Activated CD4-positive, alpha-beta memory T cell treated with anti-CD3 and anti-CD28 coated beads for 36 hours (primary cell): ENCODE data around the gene GMNN. TPM values are rescaled to one million over a fixed set of nuclear protein-coding genes. Genes with fewer than 3 reads are reported as not detected.
A peak's percentile ranks its signal among the peaks of the same experiment; 100 is the strongest.
"Not testable (repeated sequence)": the region's sequence is repeated elsewhere in the genome, so short reads cannot be mapped to it uniquely, and the experiment has no call there.

Experiments
- CTCF ChIA-PET: fragments of 350-600 bp; sonication (Branson Sonifier 250); formaldehyde crosslinking; loops from one replicate; lab custom pipeline; 2021; ENCODE audit warnings: antibody characterized with exemption, inconsistent platforms; lab: Charles Lee
- POLR2A ChIA-PET: fragments of 350-600 bp; sonication (Branson Sonifier 250); formaldehyde crosslinking; loops from one replicate; lab custom pipeline; 2021; ENCODE audit warnings: antibody characterized with exemption; lab: Charles Lee
- DNase-seq: peaks from one replicate; pipeline ENCODE4 v3.0.0-alpha.2; 2020
- H3K27ac Mint-ChIP-seq: one replicate; pipeline ENCODE4 v1.8.0; 2021; ENCODE audit warnings: mixed read lengths
- H3K27me3 Mint-ChIP-seq: one replicate; pipeline ENCODE4 v1.8.0; 2021; ENCODE audit warnings: mixed read lengths
- H3K36me3 Mint-ChIP-seq: one replicate; pipeline ENCODE4 v1.8.0; 2021; ENCODE audit warnings: mixed read lengths
- H3K4me1 Mint-ChIP-seq: one replicate; pipeline ENCODE4 v1.8.0; 2021; ENCODE audit warnings: low read depth, mixed read lengths
- H3K4me3 Mint-ChIP-seq: one replicate; pipeline ENCODE4 v1.8.0; 2021; ENCODE audit warnings: mild to moderate bottlenecking, mixed read lengths
- H3K9me3 Mint-ChIP-seq: one replicate; pipeline ENCODE4 v1.8.0; 2021; ENCODE audit warnings: mixed read lengths
- intact Hi-C: fragments of 100-400 bp; cut with micrococcal nuclease; formaldehyde crosslinking; loops from one replicate; pipeline ENCODE4 v1.15.1; 2023
- total RNA-seq, 2 experiments: library from RNA; stranded (reverse); gene quantifications; one replicate each; pipeline ENCODE4 v1.2.3, GENCODE V29; 2021

GMNN gene
- total RNA-seq, 2 experiments from 2014 or later: 76.5 to 77.4 TPM

- H3K27me3 Mint-ChIP-seq: no peaks in the 10 kb centered on the region
- H3K9me3 Mint-ChIP-seq: no peaks in the 10 kb centered on the region
- H3K4me1 Mint-ChIP-seq: peaks cover 5% of the 10 kb centered on the region
- H3K27ac Mint-ChIP-seq: no peak overlapping the region
- intact Hi-C loops: loop anchor here (10.0 kb wide), 1 partner anchor 479 kb away; no protein-coding TSS in a partner anchor
- CTCF ChIA-PET: interaction anchor here (7.1 kb wide), 1 partner anchor 181 kb away, joined by 117 read pairs; no protein-coding TSS in a partner anchor
- no peak overlapping the region for H3K4me3 Mint-ChIP-seq
- H3K36me3 Mint-ChIP-seq: no peaks in the 10 kb centered on the region
- DNase-seq: no peak
- POLR2A ChIA-PET: no interaction called here
These were observed 11.2 kb upstream of the GMNN start for GRCh38 chr6:24763578-24763977.

GRCh38 chr6:24764833-24765828 is 9.6 kb upstream of the GMNN start:
- H3K4me1 Mint-ChIP-seq, DNase-seq, H3K27ac Mint-ChIP-seq, H3K4me3 Mint-ChIP-seq, H3K36me3 Mint-ChIP-seq, POLR2A ChIA-PET, H3K27me3 Mint-ChIP-seq, H3K9me3 Mint-ChIP-seq: not testable (repeated sequence)
- intact Hi-C loops: loop anchor here (5.0 to 10.0 kb wide), 2 partner anchors 333 to 480 kb away; no protein-coding TSS in a partner anchor
- CTCF ChIA-PET: interaction anchor here (0.6 to 7.1 kb wide), 9 partner anchors 51 to 482 kb away, joined by 3 to 117 read pairs (median 3); partner anchors contain the start of genes ACOT13 and TDP2

- H3K4me1 Mint-ChIP-seq, DNase-seq, H3K27ac Mint-ChIP-seq, POLR2A ChIA-PET, H3K9me3 Mint-ChIP-seq, H3K27me3 Mint-ChIP-seq, H3K4me3 Mint-ChIP-seq, H3K36me3 Mint-ChIP-seq: not testable (repeated sequence)
- intact Hi-C loops: loop anchor here (1.0 to 10.0 kb wide), 5 partner anchors 47 to 481 kb away; partner anchors contain the start of gene C6orf62
- CTCF ChIA-PET: interaction anchor here (0.7 to 7.1 kb wide), 10 partner anchors 52 to 483 kb away, joined by 3 to 117 read pairs (median 3); partner anchors contain the start of genes ACOT13 and TDP2
These were observed 8.8 kb upstream of the GMNN start for GRCh38 chr6:24765968-24766367.

GRCh38 chr6:24766680-24767462 is 7.9 kb upstream of the GMNN start:
- DNase-seq: no peak
- no peaks in the 10 kb centered on the region for H3K27me3 Mint-ChIP-seq
- CTCF ChIA-PET: interaction anchor here (0.7 to 7.1 kb wide), 14 partner anchors 24 to 484 kb away, joined by 3 to 117 read pairs (median 4); partner anchors contain the start of genes ACOT13, C6orf62 and TDP2
- no peaks in the 10 kb centered on the region for H3K36me3 Mint-ChIP-seq
- H3K4me1 Mint-ChIP-seq: peaks cover 4% of the 10 kb centered on the region
- no peak overlapping the region for H3K27ac Mint-ChIP-seq
- H3K9me3 Mint-ChIP-seq: no peaks in the 10 kb centered on the region
- H3K4me3 Mint-ChIP-seq: no peak overlapping the region
- intact Hi-C loops: loop anchor here (1.0 to 10.0 kb wide), 5 partner anchors 48 to 482 kb away; partner anchors contain the start of gene C6orf62
- POLR2A ChIA-PET: interaction anchor here (0.7 kb wide), 1 partner anchor 66 kb away, joined by 6 read pairs; no protein-coding TSS in a partner anchor

- Mint-ChIP-seq H3K36me3 (no peaks in the 10 kb centered on the region), H3K9me3 (no peaks in the 10 kb centered on the region), H3K27me3 (no peaks in the 10 kb centered on the region), H3K4me3 (no peak overlapping the region), H3K27ac (no peak overlapping the region), H3K4me1 (peaks cover 2% of the 10 kb centered on the region)
- no peak for DNase-seq
- ChIA-PET CTCF (interaction anchor here (1.1 to 7.1 kb wide), 4 partner anchors 50 to 250 kb away, joined by 3 to 117 read pairs (median 8); partner anchors contain the start of gene C6orf62), POLR2A (interaction anchor here (0.6 kb wide), 1 partner anchor 335 kb away, joined by 3 read pairs; no protein-coding TSS in a partner anchor)
- intact Hi-C loops: loop anchor here (5.0 to 10.0 kb wide), 2 partner anchors 336 to 484 kb away; no protein-coding TSS in a partner anchor
These were observed 6.4 kb upstream of the GMNN start for GRCh38 chr6:24768361-24768760.

- H3K9me3 Mint-ChIP-seq: no peaks in the 10 kb centered on the region
- peaks cover 33% of the 10 kb centered on the region for H3K36me3 Mint-ChIP-seq
- no peaks in the 10 kb centered on the region for H3K27me3 Mint-ChIP-seq
- peak overlapping the region; percentile 100 for H3K27ac Mint-ChIP-seq
- DNase-seq: peak; percentile 65
- POLR2A ChIA-PET: interaction anchor here (0.8 to 2.6 kb wide), 15 partner anchors 8 to 260 kb away, joined by 3 to 24 read pairs (median 3); partner anchors contain the start of gene C6orf62
- CTCF ChIA-PET: interaction anchor here (0.6 to 1.9 kb wide), 8 partner anchors 10 to 280 kb away, joined by 3 to 8 read pairs (median 6); partner anchors contain the start of gene ALDH5A1
- H3K4me1 Mint-ChIP-seq: peaks cover 29% of the 10 kb centered on the region
- H3K4me3 Mint-ChIP-seq: peak overlapping the region; percentile 99
- intact Hi-C loops: loop anchor here (1.0 to 5.0 kb wide), 7 partner anchors 32 to 295 kb away; partner anchors contain the start of genes ACOT13 and TDP2
These were observed 852 bp downstream of the GMNN start for GRCh38 chr6:24775520-24776058.

- DNase-seq: no peak
- ChIA-PET CTCF (interaction anchor here (0.8 kb wide), 1 partner anchor 196 kb away, joined by 3 read pairs; no protein-coding TSS in a partner anchor), POLR2A (no interaction called here)
- peaks cover 29% of the 10 kb centered on the region for H3K4me1 Mint-ChIP-seq
- no peaks in the 10 kb centered on the region for H3K9me3 Mint-ChIP-seq
- peaks cover 45% of the 10 kb centered on the region for H3K36me3 Mint-ChIP-seq
- peak overlapping the region; percentile 45 for H3K4me3 Mint-ChIP-seq
- no peaks in the 10 kb centered on the region for H3K27me3 Mint-ChIP-seq
- no peak overlapping the region for H3K27ac Mint-ChIP-seq
- intact Hi-C loops: loop anchor here (5.0 kb wide), 1 partner anchor 55 kb away; no protein-coding TSS in a partner anchor
These were observed 2.5 kb downstream of the GMNN start for GRCh38 chr6:24777227-24777626.

- H3K9me3 Mint-ChIP-seq: no peaks in the 10 kb centered on the region
- intact Hi-C loops: loop anchor here (5.0 kb wide), 1 partner anchor 54 kb away; no protein-coding TSS in a partner anchor
- H3K27ac Mint-ChIP-seq: no peak overlapping the region
- DNase-seq: no peak
- H3K36me3 Mint-ChIP-seq: peaks cover 53% of the 10 kb centered on the region
- no peaks in the 10 kb centered on the region for H3K27me3 Mint-ChIP-seq
- ChIA-PET CTCF (interaction anchor here (0.8 to 1.7 kb wide), 2 partner anchors 196 to 240 kb away, joined by 3 to 9 read pairs; no protein-coding TSS in a partner anchor), POLR2A (no interaction called here)
- peaks cover 29% of the 10 kb centered on the region for H3K4me1 Mint-ChIP-seq
- no peak overlapping the region for H3K4me3 Mint-ChIP-seq
These were observed 3.4 kb downstream of the GMNN start for GRCh38 chr6:24778121-24778520.

- no peak for DNase-seq
- Mint-ChIP-seq H3K36me3 (peaks cover 57% of the 10 kb centered on the region), H3K4me1 (peaks cover 29% of the 10 kb centered on the region), H3K9me3 (no peaks in the 10 kb centered on the region), H3K27me3 (no peaks in the 10 kb centered on the region), H3K4me3 (no peak overlapping the region), H3K27ac (no peak overlapping the region)
- POLR2A ChIA-PET: no interaction called here
- CTCF ChIA-PET: interaction anchor here (0.6 to 1.7 kb wide), 3 partner anchors 32 to 239 kb away, joined by 3 to 9 read pairs (median 4); no protein-coding TSS in a partner anchor
- intact Hi-C loops: loop anchor here (5.0 kb wide), 1 partner anchor 53 kb away; no protein-coding TSS in a partner anchor
These were observed 4.1 kb downstream of the GMNN start for GRCh38 chr6:24778878-24779277.

GRCh38 chr6:24779416-24780016 is 4.8 kb downstream of the GMNN start:
- ChIA-PET CTCF (interaction anchor here (0.6 to 1.7 kb wide), 3 partner anchors 32 to 238 kb away, joined by 3 to 9 read pairs (median 4); no protein-coding TSS in a partner anchor), POLR2A (no interaction called here)
- no peaks in the 10 kb centered on the region for H3K27me3 Mint-ChIP-seq
- no peaks in the 10 kb centered on the region for H3K9me3 Mint-ChIP-seq
- no peak for DNase-seq
- H3K4me3 Mint-ChIP-seq: peak overlapping the region; percentile 8
- peaks cover 29% of the 10 kb centered on the region for H3K4me1 Mint-ChIP-seq
- intact Hi-C loops: loop anchor here (5.0 kb wide), 1 partner anchor 53 kb away; no protein-coding TSS in a partner anchor
- peaks cover 61% of the 10 kb centered on the region for H3K36me3 Mint-ChIP-seq
- no peak overlapping the region for H3K27ac Mint-ChIP-seq
